Right renal pelvis (tissue), 4 donors: ENCODE results near the gene SLC45A1. TPM values are rescaled to one million over a fixed set of nuclear protein-coding genes. Genes with fewer than 3 reads are reported as not detected.
"Not testable (repeated sequence)": the region's sequence is repeated elsewhere in the genome, so short reads cannot be mapped to it uniquely, and the experiment has no call there.

Experiments
- DNase-seq, 4 donors: peaks; one replicate each; pipeline ENCODE4 v3.0.0-alpha.2; 2013; ENCODE audit warnings: low read depth in 4 of 4, low spot score in 3 of 4, missing footprints in 1 of 4
- polyA plus RNA-seq, 4 donors: library from polyadenylated mRNA; unstranded; fragments of 120-200 nt; gene quantifications; one replicate each; pipeline ENCODE4 v1.2.1, GENCODE V29; 2013; ENCODE audit not compliant: insufficient read length in 4 of 4

SLC45A1 gene
- polyA plus RNA-seq, 4 donors: 3.9 to 4.5 (median 4.1) TPM

DNA sequence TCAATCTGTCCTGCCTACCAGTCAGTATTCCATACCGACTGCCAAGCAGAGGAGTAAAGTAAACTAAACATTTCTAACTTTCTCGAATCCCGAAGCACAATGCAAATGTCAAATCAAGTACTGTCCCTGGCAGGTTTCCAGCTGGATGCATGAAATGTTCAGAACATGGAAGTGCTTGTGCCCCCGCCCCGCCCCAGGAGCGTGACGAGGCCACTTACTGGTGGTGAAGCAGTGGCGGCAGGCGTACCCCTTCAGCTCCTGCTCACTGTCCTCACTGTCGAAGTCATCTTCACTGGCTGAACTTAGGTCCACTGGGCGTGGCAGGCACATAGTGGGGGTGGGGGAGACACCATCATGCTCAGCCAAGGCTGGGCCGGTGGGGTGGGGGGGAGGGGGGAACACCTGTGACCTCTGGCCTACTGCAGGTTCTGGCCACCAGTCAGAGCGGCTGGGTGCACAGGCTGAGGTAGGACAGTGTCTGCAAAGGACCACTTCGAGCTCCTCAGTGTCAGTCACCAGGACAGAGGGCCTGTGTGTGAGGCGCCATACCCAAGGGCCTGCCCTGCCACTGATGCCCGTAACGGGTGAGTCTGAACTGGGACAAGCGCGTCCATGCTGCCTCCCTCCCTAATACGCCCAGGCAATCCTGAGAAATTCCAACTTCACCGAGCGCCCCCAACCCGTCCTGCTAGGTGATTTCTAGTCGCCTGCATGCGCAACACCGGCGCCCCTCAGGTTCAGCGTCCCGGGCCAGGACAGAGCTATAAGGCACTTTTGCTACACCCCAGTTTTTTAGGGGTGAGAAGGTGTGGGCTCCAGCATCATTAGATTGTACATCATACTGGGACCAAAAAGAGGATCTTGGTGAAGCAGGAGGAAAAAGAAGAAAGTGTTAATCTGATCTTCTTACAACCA, 46.9 kb downstream of the SLC45A1 start:
- DNase-seq: no peak

- no peak for DNase-seq
Measured at GRCh38 chr1:8365661-8366362, 47.9 kb downstream of the SLC45A1 start.

DNA sequence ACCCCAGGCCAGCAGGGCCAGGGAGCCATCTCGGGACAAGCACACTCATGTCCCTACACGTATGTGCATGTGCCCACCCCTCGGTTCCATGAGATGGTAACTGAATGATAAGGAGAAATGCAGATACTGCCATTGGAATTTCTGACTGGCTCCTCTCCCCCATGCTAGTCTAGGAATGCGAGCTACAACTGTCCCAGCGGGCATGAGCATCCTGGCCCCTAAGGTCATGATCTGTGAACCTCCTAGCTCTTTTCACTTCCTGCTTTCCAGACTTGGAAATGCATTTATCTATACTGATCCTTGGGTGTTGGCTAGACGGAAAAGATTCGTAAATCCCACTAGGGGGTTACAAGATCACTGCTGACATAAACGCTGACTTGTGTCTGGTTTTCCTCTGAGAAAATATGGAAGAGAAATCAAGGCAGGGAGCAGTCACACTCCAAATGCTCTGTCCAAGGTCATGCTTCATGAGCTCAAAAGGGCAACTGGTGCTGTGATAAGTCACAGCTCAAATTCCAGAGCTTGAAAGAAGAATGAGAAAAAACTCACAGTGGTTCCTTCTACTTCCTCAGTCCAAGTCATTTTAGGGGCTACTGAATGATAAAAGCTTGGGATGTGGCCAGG, 49.8 kb downstream of the SLC45A1 start:
- DNase-seq: no peak

DNA sequence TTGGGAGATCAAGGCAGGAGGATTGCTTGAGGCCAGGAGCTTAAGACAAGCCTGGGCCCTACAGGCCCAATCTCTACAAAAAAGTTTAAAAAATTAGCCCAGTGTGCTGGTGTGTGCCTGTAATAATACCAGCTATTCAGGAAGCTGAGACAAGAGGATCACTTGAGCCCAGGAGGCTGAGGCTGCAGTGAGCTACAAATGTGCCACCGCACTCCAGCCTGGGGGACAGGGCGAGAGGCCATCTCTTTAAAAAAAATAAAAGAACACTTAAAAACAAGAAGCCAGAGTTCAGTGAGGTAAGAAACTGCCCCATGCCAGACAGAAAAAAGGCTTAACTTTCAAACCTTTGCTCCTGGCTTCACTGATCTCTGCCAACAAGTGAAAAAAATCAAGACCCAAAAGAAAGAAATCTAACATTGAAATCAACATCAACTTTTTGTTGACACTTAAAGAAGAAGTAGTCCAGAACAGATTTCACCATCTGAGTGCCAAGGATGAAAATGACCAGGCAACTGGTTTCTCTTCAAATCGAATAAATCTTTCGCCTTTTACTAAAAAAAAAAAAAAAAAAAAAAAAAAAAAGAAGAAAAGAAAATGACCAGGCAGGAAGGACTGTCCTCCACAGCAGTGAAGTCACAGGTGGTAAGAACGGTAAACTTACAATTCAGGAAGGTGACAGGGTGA, 51.2 kb downstream of the SLC45A1 start:
- no peak for DNase-seq

GRCh38 chr1:8370046-8370881, 52.4 kb downstream of the SLC45A1 start:
- no peak for DNase-seq

DNA sequence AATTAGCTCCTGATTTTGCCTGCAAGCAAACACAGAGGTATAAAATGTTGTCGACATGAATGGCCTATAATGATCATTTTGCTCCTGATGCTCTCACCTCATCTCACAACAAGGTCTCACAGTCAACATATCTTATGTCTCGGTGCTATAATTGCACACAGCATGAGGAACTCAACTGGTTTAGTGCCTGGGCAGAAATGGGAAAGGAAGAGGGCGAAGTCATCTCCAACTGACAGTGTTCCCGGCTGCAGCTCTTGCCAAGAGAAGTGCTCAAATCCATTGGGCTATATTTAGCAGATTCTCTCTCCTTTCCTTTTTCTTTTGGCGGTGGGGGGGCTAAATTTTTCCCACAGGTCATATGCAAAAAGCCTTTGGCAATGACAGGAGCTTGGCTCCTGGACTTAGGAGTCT, 53.0 kb downstream of the SLC45A1 start:
- DNase-seq: no peak

DNA sequence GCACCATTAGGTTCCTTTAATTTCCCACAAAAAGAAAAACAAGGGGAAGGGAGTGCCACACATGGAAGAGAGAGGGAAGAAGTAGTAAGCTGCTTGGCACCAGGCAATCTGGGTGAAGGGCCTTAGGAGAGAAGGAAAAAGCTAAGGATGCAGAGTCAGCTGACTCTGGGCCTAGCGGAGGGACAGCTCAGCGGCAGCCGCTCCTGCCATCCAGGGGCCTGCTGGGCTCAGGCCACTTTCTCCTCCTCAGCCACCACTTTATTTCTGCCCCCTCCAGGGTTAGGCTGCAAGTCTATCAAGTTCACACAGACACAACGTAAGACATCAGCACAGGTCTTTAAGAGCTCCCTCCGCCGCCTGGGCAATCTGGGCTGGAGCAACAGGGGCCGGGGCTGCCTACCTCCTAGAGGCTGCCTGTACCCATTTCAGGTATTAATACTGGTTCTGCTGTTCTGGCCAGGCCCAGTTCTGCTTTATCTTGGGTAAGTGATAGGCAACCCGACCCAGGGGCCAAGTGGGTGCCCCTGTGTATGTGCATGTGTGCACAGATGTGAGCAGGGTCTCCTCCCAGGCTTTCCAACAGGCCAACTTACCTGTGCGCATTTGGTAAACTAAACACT, 53.6 kb downstream of the SLC45A1 start:
- DNase-seq: no peak

- no peak for DNase-seq
Measured at GRCh38 chr1:8373125-8373524, 55.2 kb downstream of the SLC45A1 start.

DNA sequence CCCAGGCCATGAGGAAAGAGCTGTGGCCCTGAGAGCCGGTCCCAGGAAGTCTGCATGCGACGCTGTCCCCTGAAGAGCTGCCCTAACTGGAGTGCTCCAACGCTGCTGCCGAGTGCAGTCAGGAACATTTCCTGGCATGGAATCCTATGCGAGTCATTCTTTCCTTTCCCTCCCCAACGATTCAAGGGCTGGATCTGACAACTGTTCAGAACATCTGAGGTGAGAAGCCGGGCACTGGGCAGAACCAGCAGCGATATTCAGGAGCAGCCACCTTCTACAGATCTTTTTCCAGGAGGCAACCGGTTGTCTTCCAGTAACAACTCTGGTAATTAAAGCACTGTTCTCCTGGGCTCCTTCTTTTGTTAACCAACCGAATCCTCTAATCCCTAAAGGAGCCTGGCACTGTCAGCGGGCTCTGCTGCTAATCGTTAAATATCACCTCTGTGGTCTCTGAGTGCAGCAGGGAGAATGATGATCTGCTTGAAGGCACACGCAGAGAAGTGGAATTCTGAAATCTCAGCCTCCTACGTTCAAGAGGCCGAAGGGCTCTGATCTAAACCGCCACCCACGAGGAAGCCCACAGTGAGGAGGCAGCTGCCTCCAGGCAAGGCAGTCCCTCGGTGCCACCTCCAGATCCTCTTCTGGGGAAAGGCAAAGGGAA, 55.8 kb downstream of the SLC45A1 start:
- no peak for DNase-seq

- DNase-seq: no peak
Measured at GRCh38 chr1:8374356-8374755, 56.4 kb downstream of the SLC45A1 start.

DNA sequence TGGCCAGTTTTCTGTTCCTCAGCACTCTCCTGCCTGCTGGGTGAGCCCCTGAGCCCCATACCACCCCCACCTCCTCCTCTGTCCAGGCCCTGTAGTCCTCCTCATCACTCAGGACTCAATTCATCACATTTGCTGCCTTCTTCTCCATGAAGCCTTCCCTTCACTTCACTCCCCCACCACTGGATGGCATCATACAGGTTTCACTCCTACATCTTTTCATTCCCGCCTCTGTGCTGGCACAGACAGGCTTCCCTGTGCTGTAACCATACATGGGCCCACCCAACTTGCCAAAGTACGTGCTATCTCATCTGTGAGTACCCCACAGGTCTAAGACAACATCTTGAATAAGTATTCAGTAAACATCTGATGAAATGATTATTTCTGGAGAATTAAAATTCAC, 56.9 kb downstream of the SLC45A1 start:
- DNase-seq: no peak

GRCh38 chr1:8376358-8376840, 58.5 kb downstream of the SLC45A1 start:
- DNase-seq: no peak

DNA sequence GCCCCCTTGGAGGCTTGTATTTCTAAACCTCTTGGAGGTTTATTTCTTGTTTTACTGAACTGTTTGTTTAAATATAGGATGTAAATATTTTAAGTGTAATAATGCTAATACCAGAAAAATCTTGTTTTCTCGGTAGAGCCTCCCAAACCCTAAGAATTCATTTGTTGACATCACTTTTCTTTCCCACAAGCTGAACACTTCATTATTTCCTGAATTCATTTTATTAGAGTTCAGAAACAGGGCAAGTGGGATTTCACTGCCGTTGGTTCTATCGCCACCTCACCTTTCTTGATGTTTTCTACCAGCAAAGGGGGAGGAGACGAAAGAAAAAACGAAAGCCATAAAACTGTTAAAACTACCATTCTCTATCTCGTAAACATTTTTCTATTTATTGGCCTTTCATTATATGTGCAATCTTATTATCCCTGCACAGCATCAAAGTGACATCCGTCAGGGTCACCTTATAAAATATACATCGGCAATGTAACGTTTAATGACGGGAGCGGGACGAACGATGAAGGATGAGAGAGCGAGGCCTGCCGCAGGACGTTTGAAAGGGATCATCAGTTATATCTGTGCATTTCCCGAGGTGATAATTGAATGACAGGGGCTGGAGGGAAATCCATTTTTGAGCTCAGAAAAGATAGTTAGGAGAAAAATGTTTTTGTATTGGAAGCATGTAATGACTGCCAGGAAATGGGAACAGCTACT, 59.5 kb downstream of the SLC45A1 start:
- no peak for DNase-seq

DNA sequence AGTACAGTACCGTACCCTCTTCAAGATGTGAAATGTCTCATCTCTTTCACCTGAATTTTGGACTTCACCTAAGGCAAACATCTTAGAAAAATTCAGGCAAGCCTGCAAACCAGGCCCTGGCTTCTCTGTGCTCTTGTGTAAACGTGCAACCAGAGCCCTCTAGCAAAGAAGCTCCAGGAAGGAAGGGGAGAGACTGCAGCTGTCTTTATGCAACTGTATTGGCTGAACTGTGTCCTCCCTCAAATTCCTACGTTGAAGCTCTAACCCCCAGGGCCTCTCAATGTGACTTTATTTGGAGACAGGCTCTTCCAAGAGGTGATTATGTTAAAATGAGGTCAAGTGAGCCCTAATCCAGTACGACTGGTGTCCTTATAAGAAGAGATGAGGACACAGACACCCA, 60.3 kb downstream of the SLC45A1 start:
- no peak for DNase-seq

DNA sequence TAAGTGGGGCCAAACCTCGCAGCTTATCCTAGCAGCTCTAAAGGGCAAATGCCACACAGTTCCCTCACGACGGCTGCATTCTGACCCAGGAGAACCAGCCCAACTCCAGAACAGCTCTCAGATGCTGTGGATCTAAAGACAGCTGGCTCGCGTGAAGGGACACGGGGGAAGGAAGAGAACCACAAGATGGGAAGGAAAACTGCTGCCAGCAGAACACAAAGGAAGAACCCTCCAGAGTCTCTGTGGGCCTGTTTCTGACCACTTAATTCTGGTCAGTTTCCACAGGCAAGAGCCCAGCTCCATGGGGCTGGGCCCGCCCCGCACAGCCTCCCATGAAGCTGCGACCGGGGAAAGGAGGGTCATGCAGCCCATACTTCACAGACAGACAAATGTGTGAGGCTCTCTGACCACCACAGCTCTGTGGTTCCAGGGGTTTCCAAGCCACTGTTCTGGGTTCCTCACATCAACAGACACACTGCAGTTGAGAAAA, 61.1 kb downstream of the SLC45A1 start:
- DNase-seq: no peak

DNA sequence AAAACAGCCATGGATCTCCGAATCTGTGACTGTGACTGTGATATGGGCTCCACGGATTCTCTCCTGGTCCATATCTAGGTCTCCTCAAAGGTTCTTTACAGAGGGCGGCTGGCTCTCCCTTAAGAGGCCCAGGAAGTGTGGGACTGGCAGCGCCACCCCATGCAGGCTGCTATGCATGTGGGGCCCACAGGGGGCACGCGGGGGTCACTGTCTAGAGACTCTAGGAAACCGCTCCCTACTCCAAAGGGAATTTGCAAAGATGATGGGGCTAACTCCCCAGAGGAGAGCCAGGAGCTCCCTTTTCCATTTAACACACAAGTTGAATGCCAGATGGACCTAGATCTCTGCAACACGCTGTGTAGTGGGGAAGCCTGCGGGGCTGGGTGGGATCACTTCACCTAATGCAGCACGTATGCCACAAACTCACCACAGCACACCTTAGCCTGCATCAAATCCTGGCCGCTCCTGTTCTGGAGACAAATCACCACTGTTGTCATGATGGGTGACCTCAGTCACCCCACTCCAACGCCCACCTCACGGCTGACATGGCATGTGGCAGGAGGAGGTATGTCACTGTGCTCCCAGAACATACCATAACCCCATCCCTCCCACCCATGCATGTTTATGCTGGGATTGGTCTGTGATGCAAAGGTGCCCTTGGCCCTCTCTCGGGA, 61.7 kb downstream of the SLC45A1 start:
- DNase-seq: no peak

GRCh38 chr1:8380310-8380709, 62.4 kb downstream of the SLC45A1 start:
- DNase-seq: not testable (repeated sequence)
